ENCODE measurements around the gene DIP2B.
A peak's percentile ranks its signal among the peaks of the same experiment; 100 is the strongest.
"Not testable (repeated sequence)": the region's sequence is repeated elsewhere in the genome, so short reads cannot be mapped to it uniquely, and the experiment has no call there.

The DIP2B gene

GRCh38 chr12:50538182-50538581 lies 33.4 kb downstream of the DIP2B start:
- Histone ChIP-seq H3K27me3 (no peaks in the 10 kb centered on the region), H3K9me3 (no peaks in the 10 kb centered on the region), H3K27ac (peak overlapping the region; percentile 51), H3K4me3 (ENCODE audit: low read depth in 1 of 2, low read length in 1 of 2) (no peak overlapping the region), H3K36me3 (no peaks in the 10 kb centered on the region), H3K4me1 (ENCODE audit: control insufficient read depth in 1 of 2, insufficient read depth in 1 of 2, low read depth in 1 of 2, low read length in 1 of 2) (peaks cover 50 to 64% of the 10 kb centered on the region in 2 experiments)
- TF ChIP-seq CTCF (IDR thresholded peaks at IDR 0.05), result no peak

GRCh38 chr12:50541139-50541538 lies 36.4 kb downstream of the DIP2B start:
- Histone ChIP-seq H3K36me3 (no peaks in the 10 kb centered on the region), H3K9me3 (no peaks in the 10 kb centered on the region), H3K4me1 (ENCODE audit: control insufficient read depth in 1 of 2, insufficient read depth in 1 of 2, low read depth in 1 of 2, low read length in 1 of 2) (peaks cover 52 to 64% of the 10 kb centered on the region in 2 experiments), H3K27me3 (no peaks in the 10 kb centered on the region), H3K27ac (no peak overlapping the region), H3K4me3 (ENCODE audit: low read depth in 1 of 2, low read length in 1 of 2) (no peak overlapping the region)
- no peak for TF ChIP-seq CTCF (IDR thresholded peaks at IDR 0.05)

- H3K9me3 ChIP-seq, result no peaks in the 10 kb centered on the region
- peak overlapping the region; percentile 80 for H3K27ac ChIP-seq
Measured at GRCh38 chr12:50542448-50542847, 37.7 kb downstream of the DIP2B start.

GRCh38 chr12:50543188-50543587 lies 38.4 kb downstream of the DIP2B start:
- H3K9me3 ChIP-seq, H3K27me3 ChIP-seq, H3K36me3 ChIP-seq: not testable (repeated sequence)
- Histone ChIP-seq H3K4me1 (ENCODE audit: control insufficient read depth in 1 of 2, insufficient read depth in 1 of 2, low read depth in 1 of 2, low read length in 1 of 2) (peaks cover 35 to 45% of the 10 kb centered on the region in 2 experiments), H3K27ac (peak overlapping the region; percentile 80), H3K4me3 (ENCODE audit: low read depth in 1 of 2, low read length in 1 of 2) (peak overlapping the region; percentile 32 to 43)

More at GRCh38 chr12:50542448-50542847, 37.7 kb downstream of the DIP2B start:
- no peak for TF ChIP-seq CTCF (IDR thresholded peaks at IDR 0.05)
- Histone ChIP-seq H3K4me3 (ENCODE audit: low read depth in 1 of 2, low read length in 1 of 2) (peak overlapping the region in 1 of 2 experiments; percentile 43), H3K27me3 (no peaks in the 10 kb centered on the region), H3K36me3 (no peaks in the 10 kb centered on the region), H3K4me1 (ENCODE audit: control insufficient read depth in 1 of 2, insufficient read depth in 1 of 2, low read depth in 1 of 2, low read length in 1 of 2) (peaks cover 43 to 52% of the 10 kb centered on the region in 2 experiments)

- no peaks in the 10 kb centered on the region for H3K9me3 ChIP-seq
- H3K4me1 ChIP-seq (ENCODE audit: control insufficient read depth in 1 of 2, insufficient read depth in 1 of 2, low read depth in 1 of 2, low read length in 1 of 2), result peaks cover 25 to 29% of the 10 kb centered on the region in 2 experiments
- H3K36me3 ChIP-seq, result no peaks in the 10 kb centered on the region
- no peaks in the 10 kb centered on the region for H3K27me3 ChIP-seq
- H3K27ac ChIP-seq, result peak overlapping the region; percentile 36
- TF ChIP-seq CTCF (IDR thresholded peaks at IDR 0.05), result no peak
- H3K4me3 ChIP-seq (ENCODE audit: low read depth in 1 of 2, low read length in 1 of 2), result no peak overlapping the region
Measured at GRCh38 chr12:50545213-50545612, 40.4 kb downstream of the DIP2B start.

- Histone ChIP-seq H3K27ac (no peak overlapping the region), H3K27me3 (no peaks in the 10 kb centered on the region)
- TF ChIP-seq CTCF (IDR thresholded peaks at IDR 0.05), result no peak
Measured at GRCh38 chr12:50545786-50546185, 41.0 kb downstream of the DIP2B start.

More at GRCh38 chr12:50545786-50546185, 41.0 kb downstream of the DIP2B start:
- no peak overlapping the region for H3K4me3 ChIP-seq (ENCODE audit: low read depth in 1 of 2, low read length in 1 of 2)
- no peaks in the 10 kb centered on the region for H3K9me3 ChIP-seq
- peaks cover 27 to 34% of the 10 kb centered on the region in 2 experiments for H3K4me1 ChIP-seq (ENCODE audit: control insufficient read depth in 1 of 2, insufficient read depth in 1 of 2, low read depth in 1 of 2, low read length in 1 of 2)
- no peaks in the 10 kb centered on the region for H3K36me3 ChIP-seq

All from neutrophil (primary cell).